Gastrocnemius medialis (tissue), 4 donors: ENCODE measurements around the gene BCL2. TPM values are rescaled to one million over a fixed set of nuclear protein-coding genes. Genes with fewer than 3 reads are reported as not detected.

Source experiments
- ATAC-seq, 2 donors: fragments of 150-250 bp; one replicate each; pipeline ENCODE4 v1.9.1; 2016
- DNase-seq, 2 donors: peaks; one replicate each; pipeline ENCODE4 v3.0.0-alpha.2; 2019
- H3K27ac ChIP-seq, 4 donors: fragments of 200-600 bp; sonication (generic); 1 replicate in 1 of 4; 2 replicates in 3 of 4; pipeline ENCODE4 v1.5.1; 2016 to 2018; ENCODE audit warnings: mild to moderate bottlenecking in 2 of 4, moderate library complexity in 1 of 4
- H3K27me3 ChIP-seq, 3 donors: fragments of 200-600 bp; sonication (generic) in 2 of 3; 1 replicate in 1 of 3; 2 replicates in 2 of 3; pipeline versions ENCODE4 v1.5.1 to v1.6.0; 2016 to 2019; ENCODE audit warnings: mild to moderate bottlenecking in 1 of 3, moderate library complexity in 1 of 3
- H3K36me3 ChIP-seq, 2 donors: fragments of 200-600 bp; sonication (generic) in 1 of 2; one replicate each; pipeline ENCODE4 v1.5.1; 2017 to 2018
- H3K4me1 ChIP-seq, 2 donors: fragments of 200-600 bp; sonication (generic) in 1 of 2; one replicate each; pipeline ENCODE4 v1.5.1; 2016 to 2017; ENCODE audit warnings: mild to moderate bottlenecking in 2 of 2
- H3K4me3 ChIP-seq, 4 donors: fragments of 200-600 bp; sonication (generic) in 3 of 4; 1 replicate in 1 of 4; 2 replicates in 3 of 4; pipeline ENCODE4 v1.5.1; 2016 to 2019; ENCODE audit warnings: mild to moderate bottlenecking in 2 of 4
- H3K9me3 ChIP-seq, 3 donors: fragments of 200-600 bp; sonication (generic) in 2 of 3; 1 replicate in 1 of 3; 2 replicates in 2 of 3; pipeline ENCODE4 v1.5.1; 2016 to 2019
- CTCF ChIP-seq, 5 experiments: fragments of 450-650 bp in 3 of 5; fragments of 200-600 bp in 2 of 5; sonication (generic) in 2 of 5; IDR thresholded peaks in 4 of 5; conservative IDR thresholded peaks in 1 of 5; 1 replicate in 4 of 5; 2 replicates in 1 of 5; pipeline ENCODE4 v1.5.1; 2016 to 2019; ENCODE audit warnings: antibody characterized with exemption in 5 of 5, mild to moderate bottlenecking in 3 of 5, moderate library complexity in 3 of 5
- POLR2A ChIP-seq, 2 donors: fragments of 450-650 bp; IDR thresholded peaks; one replicate each; pipeline ENCODE4 v1.6.1; 2017; ENCODE audit warnings: antibody characterized with exemption in 2 of 2, mild to moderate bottlenecking in 2 of 2, moderate library complexity in 2 of 2
- in situ Hi-C, 4 donors: fragments of 200-750 bp; cut with MboI; loops; one replicate each; pipeline versions ENCODE4 v1.15.0 to v1.8.0; 2017; ENCODE audit warnings: low sequenced_read_pairs in 4 of 4
- intact Hi-C: fragments of 100-400 bp; cut with DNase I; formaldehyde crosslinking; loops from one replicate; pipeline ENCODE4 v1.15.1; 2023; ENCODE audit warnings: low total_unique reads
- total RNA-seq, 4 donors: library from RNA; depleted of rRNA; stranded (reverse); fragments of >200 nt; gene quantifications; one replicate each; pipeline versions ENCODE4 v1.1.0 to v1.2.3, GENCODE V29; 2016

BCL2 gene
- total RNA-seq, 4 donors from 2014 or later, result 6.2 to 20.4 (median 13.7) TPM

GRCh38 chr18:63312737-63313395 is 6.7 kb downstream of the BCL2 start:
- no peaks in the 10 kb centered on the region for H3K36me3 ChIP-seq
- TF ChIP-seq CTCF (IDR thresholded peaks at IDR 0.05 in 4 of 5, conservative IDR thresholded peaks at IDR 0.05 in 1 of 5) (no peak), POLR2A (IDR thresholded peaks at IDR 0.05) (no peak)
- intact Hi-C loops (no loop called here), in situ Hi-C loops (loop anchor here in 1 of 4 donors (10.0 kb wide), 1 partner anchor 48 kb away; no protein-coding TSS in a partner anchor)
- no peak overlapping the region for H3K27ac ChIP-seq
- H3K27me3 ChIP-seq, result no peaks in the 10 kb centered on the region
- peaks cover 29 to 47% of the 10 kb centered on the region in 2 donors for H3K4me1 ChIP-seq
- H3K9me3 ChIP-seq, result no peaks in the 10 kb centered on the region
- H3K4me3 ChIP-seq, result no peak overlapping the region
- DNase-seq (no peak), ATAC-seq (no peak)

DNA sequence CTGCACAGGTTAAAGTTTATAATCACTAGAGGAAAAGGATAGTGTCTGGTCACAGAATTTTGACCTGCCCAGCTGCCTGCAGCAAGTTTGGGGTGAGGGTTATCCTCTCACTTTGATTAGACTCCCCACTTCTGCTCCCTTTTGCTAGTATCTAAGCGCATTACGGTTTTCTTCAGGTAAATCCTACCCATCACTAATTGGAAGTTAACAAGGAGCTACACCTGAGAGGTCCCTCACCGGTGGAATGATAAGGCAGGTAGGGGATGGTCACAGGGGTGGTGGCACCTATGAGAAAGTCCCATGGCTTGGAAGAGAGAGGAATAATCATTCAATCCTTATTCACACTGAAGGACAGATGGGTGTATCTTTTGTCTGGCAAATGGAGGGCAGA is 7.6 kb downstream of the BCL2 start:
- Histone ChIP-seq H3K27ac (no peak overlapping the region), H3K27me3 (no peaks in the 10 kb centered on the region), H3K4me3 (no peak overlapping the region), H3K4me1 (peaks cover 33 to 46% of the 10 kb centered on the region in 2 donors), H3K36me3 (no peaks in the 10 kb centered on the region), H3K9me3 (no peaks in the 10 kb centered on the region)
- in situ Hi-C loops, result loop anchor here in 1 of 4 donors (10.0 kb wide), 1 partner anchor 47 kb away; no protein-coding TSS in a partner anchor
- intact Hi-C loops, result no loop called here
- DNase-seq, result no peak
- ATAC-seq, result no peak
- TF ChIP-seq POLR2A (IDR thresholded peaks at IDR 0.05) (no peak), CTCF (IDR thresholded peaks at IDR 0.05 in 4 of 5, conservative IDR thresholded peaks at IDR 0.05 in 1 of 5) (no peak)

DNA sequence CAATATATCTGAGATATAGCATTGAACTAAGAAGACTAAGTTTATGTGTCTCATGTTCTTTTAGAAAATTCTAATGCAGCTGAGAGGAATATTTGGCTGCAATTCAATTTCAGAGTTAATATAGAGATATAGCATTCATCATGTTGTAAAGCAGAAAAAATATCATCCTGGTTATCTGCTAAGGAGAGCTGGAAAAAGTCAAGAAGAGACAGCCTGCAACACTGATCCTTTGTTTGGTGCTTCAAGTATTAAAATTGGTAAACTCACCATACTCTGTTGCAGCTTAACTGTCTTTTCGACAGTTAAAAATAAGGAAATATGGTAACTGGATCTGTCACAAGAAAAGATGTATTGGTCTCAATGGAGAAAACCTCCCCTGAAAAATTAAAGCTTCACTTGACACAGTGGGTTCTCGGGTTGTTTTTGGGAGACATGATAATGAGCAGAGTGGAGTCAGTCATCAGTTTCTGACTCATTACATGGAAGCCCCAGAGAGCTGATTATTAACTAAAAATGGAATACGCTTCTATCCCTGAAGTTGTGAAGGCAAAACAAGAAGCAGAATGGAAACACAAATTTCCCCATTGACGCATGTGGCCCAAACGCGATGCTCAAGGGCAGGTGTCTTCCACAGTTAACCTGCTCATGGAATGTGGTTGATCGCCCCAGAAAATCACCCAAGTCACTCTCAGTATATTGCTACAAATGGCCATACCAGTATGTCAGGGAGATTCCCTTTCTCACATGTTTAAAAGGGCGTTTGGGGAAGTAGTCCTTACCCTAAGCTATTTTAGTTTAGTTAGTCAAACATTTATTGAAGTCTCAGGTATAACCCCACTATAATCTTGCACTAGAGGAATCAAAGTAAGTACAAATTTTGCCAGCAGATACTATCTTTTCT is 8.2 kb downstream of the BCL2 start:
- no peaks in the 10 kb centered on the region for H3K36me3 ChIP-seq
- H3K27ac ChIP-seq, result no peak overlapping the region
- no peaks in the 10 kb centered on the region for H3K27me3 ChIP-seq
- H3K4me1 ChIP-seq, result peaks cover 33 to 39% of the 10 kb centered on the region in 2 donors
- H3K9me3 ChIP-seq, result no peaks in the 10 kb centered on the region
- DNase-seq (no peak), ATAC-seq (no peak)
- no peak for TF ChIP-seq CTCF (IDR thresholded peaks at IDR 0.05 in 4 of 5, conservative IDR thresholded peaks at IDR 0.05 in 1 of 5)
- TF ChIP-seq POLR2A (IDR thresholded peaks at IDR 0.05), result no peak
- intact Hi-C loops, result no loop called here
- in situ Hi-C loops, result loop anchor here in 1 of 4 donors (10.0 kb wide), 1 partner anchor 47 kb away; no protein-coding TSS in a partner anchor
- no peak overlapping the region for H3K4me3 ChIP-seq

DNA sequence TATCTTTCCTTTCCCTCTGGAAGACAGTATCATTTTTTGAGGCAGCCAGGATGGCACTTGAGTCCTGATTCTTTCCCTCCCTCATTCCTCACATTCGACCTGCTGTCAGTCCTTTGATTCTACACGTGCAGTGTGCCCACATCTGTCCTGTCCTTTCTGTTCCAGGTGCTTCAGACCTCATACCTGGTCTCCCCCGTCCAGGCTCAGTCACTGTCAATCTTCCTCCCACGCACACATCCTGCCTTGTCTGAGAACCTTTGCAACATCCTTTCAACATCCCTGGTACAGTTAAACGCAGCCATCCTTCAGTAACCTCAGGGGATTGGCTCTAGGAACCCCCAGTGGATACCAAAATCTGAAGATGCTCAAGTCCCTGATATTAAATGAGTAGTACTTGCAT is 10.1 kb downstream of the BCL2 start:
- Histone ChIP-seq H3K9me3 (no peaks in the 10 kb centered on the region), H3K27me3 (no peaks in the 10 kb centered on the region), H3K4me1 (peaks cover 27 to 32% of the 10 kb centered on the region in 2 donors), H3K27ac (no peak overlapping the region), H3K4me3 (no peak overlapping the region), H3K36me3 (no peaks in the 10 kb centered on the region)
- ATAC-seq (no peak), DNase-seq (no peak)
- intact Hi-C loops, result no loop called here
- TF ChIP-seq POLR2A (IDR thresholded peaks at IDR 0.05) (no peak), CTCF (IDR thresholded peaks at IDR 0.05 in 4 of 5, conservative IDR thresholded peaks at IDR 0.05 in 1 of 5) (no peak)
- in situ Hi-C loops, result no loop called here
